Activated T-helper 2 cell treated with anti-CD3 and anti-CD28 coated beads, Interferon-gamma antibody, Interleukin-2, Interleukin-4, amounts not matched to agents 10 μg/mL and 5 μg/mL and 100 μg/mL, durations not matched to agents 14 hours and 24 hours and 36 hours (primary cell): Measurements from ENCODE around the gene STRADA. TPM values are rescaled to one million over a fixed set of nuclear protein-coding genes. Genes with fewer than 3 reads are reported as not detected.
"Not testable (repeated sequence)": the region's sequence is repeated elsewhere in the genome, so short reads cannot be mapped to it uniquely, and the experiment has no call there.

Experiments used
- DNase-seq: peaks from one replicate; pipeline ENCODE4 v3.0.0; 2021; ENCODE audit warnings: low spot score
- H3K27ac Mint-ChIP-seq: one replicate; pipeline ENCODE4 v1.8.0; 2021; ENCODE audit warnings: mixed read lengths
- H3K27me3 Mint-ChIP-seq: one replicate; pipeline ENCODE4 v1.8.0; 2021; ENCODE audit warnings: low read depth, mixed read lengths
- H3K36me3 Mint-ChIP-seq: one replicate; pipeline ENCODE4 v1.8.0; 2021; ENCODE audit warnings: low read depth, mixed read lengths
- H3K4me1 Mint-ChIP-seq: one replicate; pipeline ENCODE4 v1.8.0; 2021; ENCODE audit warnings: low read depth, mixed read lengths
- H3K4me3 Mint-ChIP-seq: one replicate; pipeline ENCODE4 v1.8.0; 2021; ENCODE audit warnings: low read depth, mild to moderate bottlenecking, moderate library complexity, mixed read lengths
- H3K9me3 Mint-ChIP-seq: one replicate; pipeline ENCODE4 v1.8.0; 2021; ENCODE audit warnings: mixed read lengths
- intact Hi-C: fragments of 100-400 bp; cut with micrococcal nuclease; formaldehyde crosslinking; loops from one replicate; pipeline ENCODE4 v1.15.1; 2023
- total RNA-seq: library from RNA; stranded (reverse); gene quantifications from 2 replicates; pipeline ENCODE4 v1.2.3, GENCODE V29; 2022

The STRADA gene
- total RNA-seq, 1 donor from 2014 or later = 57.4 TPM

- Mint-ChIP-seq H3K27ac (peak overlapping the region; percentile 96), H3K4me3 (peak overlapping the region; percentile 98), H3K4me1 (peaks cover 20% of the 10 kb centered on the region), H3K9me3 (no peaks in the 10 kb centered on the region), H3K36me3 (peaks cover 24% of the 10 kb centered on the region), H3K27me3 (no peaks in the 10 kb centered on the region)
- no peak for DNase-seq
- intact Hi-C loops = loop anchor here (1.0 to 5.0 kb wide), 3 partner anchors 42 to 191 kb away; partner anchors contain the start of genes DCAF7 and SMARCD2
These were observed 524 bp downstream of the STRADA start for GRCh38 chr17:63741143-63741407.

- peaks cover 20% of the 10 kb centered on the region for H3K4me1 Mint-ChIP-seq
- peak overlapping the region; percentile 98 for H3K4me3 Mint-ChIP-seq
- intact Hi-C loops = loop anchor here (1.0 to 5.0 kb wide), 3 partner anchors 41 to 190 kb away; partner anchors contain the start of genes DCAF7 and SMARCD2
- DNase-seq = no peak
- peak overlapping the region; percentile 96 for H3K27ac Mint-ChIP-seq
- peaks cover 20% of the 10 kb centered on the region for H3K36me3 Mint-ChIP-seq
- H3K27me3 Mint-ChIP-seq = no peaks in the 10 kb centered on the region
- H3K9me3 Mint-ChIP-seq = no peaks in the 10 kb centered on the region
These were observed 996 bp downstream of the STRADA start for GRCh38 chr17:63740464-63741142.

GRCh38 chr17:63735691-63736090 is 5.9 kb downstream of the STRADA start:
- intact Hi-C loops = no loop called here
- H3K36me3 Mint-ChIP-seq = peaks cover 19% of the 10 kb centered on the region
- no peak overlapping the region for H3K4me3 Mint-ChIP-seq

GRCh38 chr17:63722403-63722802 is 19.2 kb downstream of the STRADA start:
- no peaks in the 10 kb centered on the region for H3K27me3 Mint-ChIP-seq
- H3K4me3 Mint-ChIP-seq = no peak overlapping the region
- intact Hi-C loops = no loop called here
- no peak overlapping the region for H3K27ac Mint-ChIP-seq
- DNase-seq = no peak
- peaks cover 2% of the 10 kb centered on the region for H3K4me1 Mint-ChIP-seq
- H3K36me3 Mint-ChIP-seq = peaks cover 26% of the 10 kb centered on the region
- no peaks in the 10 kb centered on the region for H3K9me3 Mint-ChIP-seq

More at GRCh38 chr17:63735691-63736090, 5.9 kb downstream of the STRADA start:
- DNase-seq = no peak
- Mint-ChIP-seq H3K27me3 (no peaks in the 10 kb centered on the region), H3K4me1 (peaks cover 12% of the 10 kb centered on the region), H3K27ac (no peak overlapping the region), H3K9me3 (no peaks in the 10 kb centered on the region)

- peaks cover 27% of the 10 kb centered on the region for H3K36me3 Mint-ChIP-seq
- H3K27me3 Mint-ChIP-seq, H3K4me1 Mint-ChIP-seq, H3K9me3 Mint-ChIP-seq, H3K4me3 Mint-ChIP-seq, intact Hi-C loops, DNase-seq, H3K27ac Mint-ChIP-seq: not testable (repeated sequence)
These were observed 21.4 kb downstream of the STRADA start for GRCh38 chr17:63720194-63720593.

GRCh38 chr17:63718988-63719387 is 22.6 kb downstream of the STRADA start:
- peaks cover 4% of the 10 kb centered on the region for H3K4me1 Mint-ChIP-seq
- no peaks in the 10 kb centered on the region for H3K9me3 Mint-ChIP-seq
- DNase-seq = no peak
- no peaks in the 10 kb centered on the region for H3K27me3 Mint-ChIP-seq
- intact Hi-C loops = no loop called here
- peaks cover 24% of the 10 kb centered on the region for H3K36me3 Mint-ChIP-seq
- no peak overlapping the region for H3K4me3 Mint-ChIP-seq
- H3K27ac Mint-ChIP-seq = no peak overlapping the region

GRCh38 chr17:63716426-63716825 is 25.2 kb downstream of the STRADA start:
- Mint-ChIP-seq H3K36me3 (peaks cover 40% of the 10 kb centered on the region), H3K27me3 (no peaks in the 10 kb centered on the region), H3K4me3 (no peak overlapping the region), H3K4me1 (peaks cover 1% of the 10 kb centered on the region), H3K27ac (no peak overlapping the region), H3K9me3 (no peaks in the 10 kb centered on the region)
- DNase-seq = no peak
- intact Hi-C loops = no loop called here

GRCh38 chr17:63714550-63715277 is 26.9 kb downstream of the STRADA start:
- Mint-ChIP-seq H3K27ac (no peak overlapping the region), H3K4me1 (peaks cover 4% of the 10 kb centered on the region), H3K9me3 (no peaks in the 10 kb centered on the region), H3K27me3 (no peaks in the 10 kb centered on the region), H3K36me3 (peaks cover 48% of the 10 kb centered on the region), H3K4me3 (no peak overlapping the region)
- intact Hi-C loops = no loop called here
- no peak for DNase-seq

- Mint-ChIP-seq H3K36me3 (peaks cover 53% of the 10 kb centered on the region), H3K27ac (peak overlapping the region; percentile 1), H3K4me3 (no peak overlapping the region), H3K27me3 (no peaks in the 10 kb centered on the region), H3K4me1 (peaks cover 32% of the 10 kb centered on the region), H3K9me3 (no peaks in the 10 kb centered on the region)
- DNase-seq = no peak
- intact Hi-C loops = no loop called here
These were observed 32.5 kb downstream of the STRADA start for GRCh38 chr17:63709110-63709509.

GRCh38 chr17:63707151-63707550 is 34.4 kb downstream of the STRADA start:
- intact Hi-C loops = no loop called here
- Mint-ChIP-seq H3K27ac (no peak overlapping the region), H3K9me3 (no peaks in the 10 kb centered on the region), H3K36me3 (peaks cover 61% of the 10 kb centered on the region), H3K4me3 (no peak overlapping the region), H3K4me1 (peaks cover 49% of the 10 kb centered on the region), H3K27me3 (no peaks in the 10 kb centered on the region)
- DNase-seq = no peak

- intact Hi-C loops = no loop called here
- no peak for DNase-seq
These were observed 35.1 kb downstream of the STRADA start for GRCh38 chr17:63706336-63707082.

GRCh38 chr17:63705657-63706056 is 35.9 kb downstream of the STRADA start:
- H3K4me1 Mint-ChIP-seq = peaks cover 58% of the 10 kb centered on the region
- no peak for DNase-seq
- H3K4me3 Mint-ChIP-seq = no peak overlapping the region
- H3K36me3 Mint-ChIP-seq = peaks cover 61% of the 10 kb centered on the region
- H3K9me3 Mint-ChIP-seq = no peaks in the 10 kb centered on the region
- intact Hi-C loops = no loop called here
- peak overlapping the region; percentile 11 for H3K27ac Mint-ChIP-seq
- H3K27me3 Mint-ChIP-seq = no peaks in the 10 kb centered on the region

More at GRCh38 chr17:63706336-63707082, 35.1 kb downstream of the STRADA start:
- H3K4me1 Mint-ChIP-seq = peaks cover 55% of the 10 kb centered on the region
- H3K9me3 Mint-ChIP-seq = no peaks in the 10 kb centered on the region
- no peak overlapping the region for H3K4me3 Mint-ChIP-seq
- H3K27me3 Mint-ChIP-seq = no peaks in the 10 kb centered on the region
- H3K27ac Mint-ChIP-seq = no peak overlapping the region
- peaks cover 57% of the 10 kb centered on the region for H3K36me3 Mint-ChIP-seq

GRCh38 chr17:63704836-63705235 is 36.8 kb downstream of the STRADA start:
- H3K36me3 Mint-ChIP-seq = peaks cover 54% of the 10 kb centered on the region
- no peak overlapping the region for H3K27ac Mint-ChIP-seq
- peaks cover 57% of the 10 kb centered on the region for H3K4me1 Mint-ChIP-seq
- no peak overlapping the region for H3K4me3 Mint-ChIP-seq
- DNase-seq = no peak
- H3K27me3 Mint-ChIP-seq = no peaks in the 10 kb centered on the region
- no peaks in the 10 kb centered on the region for H3K9me3 Mint-ChIP-seq
- intact Hi-C loops = no loop called here
